SKM-1 treated with dmso at 0.1 percent for 144 hours (cell line): ENCODE data around the gene TDRD12.
"Not testable (repeated sequence)": the region's sequence is repeated elsewhere in the genome, so short reads cannot be mapped to it uniquely, and the experiment has no call there.

Experiments
- DNase-seq: peaks from one replicate; lab custom pipeline; 2025; ENCODE audit not compliant: unreplicated experiment; lab: John Stamatoyannopoulos, UW

Gene TDRD12

GRCh38 chr19:32824916-32825608, 105.5 kb downstream of the TDRD12 start:
- no peak for DNase-seq

DNA sequence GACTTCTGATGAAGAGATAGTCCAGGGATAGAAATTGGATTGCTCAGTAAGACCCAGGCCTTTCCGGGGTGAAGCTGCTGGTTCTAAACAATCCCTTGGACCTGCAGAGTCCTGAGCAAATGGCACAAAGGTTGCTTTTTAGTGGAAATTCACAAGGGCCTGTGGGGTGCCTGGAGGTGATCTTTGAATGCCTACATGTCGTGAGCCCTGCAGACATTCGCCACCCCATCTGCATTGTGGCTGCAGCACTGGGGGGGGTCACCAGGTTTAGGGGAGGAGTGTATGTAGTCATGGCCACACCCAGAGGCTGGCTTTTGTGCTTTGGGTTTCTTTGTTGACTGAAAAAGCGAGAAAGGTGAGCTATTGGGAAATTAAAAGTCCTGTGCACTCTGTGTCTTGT, 108.6 kb downstream of the TDRD12 start:
- no peak for DNase-seq

GRCh38 chr19:32828643-32829344, 109.2 kb downstream of the TDRD12 start:
- no peak for DNase-seq

DNA sequence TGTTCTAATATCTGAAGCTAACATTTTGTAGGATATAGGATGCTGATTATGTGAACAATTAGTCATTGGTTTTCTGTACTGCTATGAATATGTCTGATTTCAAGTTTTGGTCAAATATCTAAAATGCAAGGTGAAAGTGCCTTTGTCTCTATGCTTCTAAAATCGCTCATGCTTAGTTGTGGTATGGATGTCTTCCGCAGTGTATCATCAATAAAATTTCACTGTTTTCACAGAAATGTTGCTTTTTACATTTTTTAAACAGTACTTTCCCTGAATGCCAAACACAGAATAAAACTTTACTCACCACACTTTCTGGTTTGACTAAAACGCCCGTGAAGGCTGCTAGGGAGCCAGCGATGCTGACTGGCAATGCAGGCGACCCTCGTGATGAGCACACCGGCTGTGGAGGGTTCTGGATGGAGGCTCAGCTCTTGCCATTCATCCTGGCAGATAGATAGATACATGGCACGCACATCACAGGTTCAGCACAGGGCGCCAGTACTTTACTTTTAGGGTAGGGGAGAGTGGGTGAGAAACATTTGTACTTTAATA, 109.9 kb downstream of the TDRD12 start:
- DNase-seq = no peak

DNA sequence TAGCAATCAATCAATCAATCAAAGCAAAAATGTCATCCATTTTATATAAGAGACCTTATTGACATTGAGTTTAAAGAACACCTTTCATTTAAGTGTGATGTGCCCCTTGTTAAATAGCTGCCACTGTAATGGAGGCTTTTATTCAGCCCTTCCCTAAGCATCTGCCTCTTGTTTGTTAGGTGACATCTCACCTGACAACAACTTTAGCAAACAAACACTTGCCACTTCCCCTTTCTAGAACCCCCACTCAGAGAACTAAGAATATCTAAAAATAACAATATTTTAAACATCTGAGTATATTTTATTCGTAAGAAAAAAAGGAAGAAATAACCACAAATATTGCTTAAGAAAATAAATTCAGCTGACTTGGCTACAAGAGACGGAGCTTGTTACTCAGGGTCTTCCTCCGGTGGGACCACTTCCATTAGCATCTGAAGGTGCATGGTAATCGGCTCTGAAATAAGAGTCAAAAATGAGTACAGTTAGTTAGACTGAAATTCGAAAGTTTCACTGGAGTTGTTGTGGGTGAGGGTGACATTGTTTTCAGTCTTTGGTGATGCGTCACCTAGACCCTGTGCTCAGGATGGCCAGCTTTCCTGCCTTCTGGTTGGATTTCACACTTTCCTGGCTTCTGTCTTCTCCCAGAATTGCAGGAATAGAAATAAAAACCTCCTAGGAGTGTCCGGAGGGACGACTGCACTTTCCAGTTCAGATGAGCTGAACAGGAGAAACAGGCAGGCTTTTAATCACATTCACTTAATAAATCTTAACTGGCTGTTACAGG, 110.9 kb downstream of the TDRD12 start:
- DNase-seq = no peak

DNA sequence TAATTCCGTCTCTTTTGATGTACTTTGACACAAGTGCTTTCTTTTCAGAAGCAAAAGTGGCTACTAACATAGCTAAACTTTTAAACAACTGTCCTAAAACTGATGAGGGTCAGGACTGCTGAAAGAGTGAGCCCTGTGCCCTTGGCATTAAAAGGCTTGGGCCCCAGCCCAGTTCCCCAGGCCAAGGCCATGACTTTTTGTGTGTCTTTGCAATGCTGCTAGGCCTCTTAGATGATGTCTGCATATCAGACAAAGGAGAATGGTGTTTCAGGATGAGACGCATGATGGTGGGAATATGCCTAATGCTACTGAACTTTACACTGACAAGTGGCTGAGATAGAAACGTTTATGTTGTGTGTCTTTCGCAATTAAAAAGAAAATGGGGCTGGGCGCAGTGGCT, 112.0 kb downstream of the TDRD12 start:
- DNase-seq = no peak

DNA sequence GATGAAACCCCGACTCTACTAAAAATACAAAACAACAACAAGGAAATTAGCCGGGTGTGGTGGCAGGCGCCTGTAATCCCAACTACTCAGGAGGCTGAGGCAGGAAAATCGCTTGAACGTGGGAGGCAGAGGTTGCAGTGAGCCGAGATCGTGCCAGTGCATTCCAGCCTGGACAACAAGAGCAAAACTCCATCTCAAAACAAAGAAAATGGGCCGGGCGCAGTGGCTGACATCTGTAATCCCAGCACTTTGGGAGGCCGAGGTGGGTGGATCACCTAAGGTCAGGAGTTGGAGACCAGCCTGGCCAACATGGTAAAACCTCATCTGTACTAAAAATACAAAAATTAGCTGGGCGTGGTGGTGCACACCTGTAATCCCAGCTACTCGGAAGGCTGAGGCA, 112.5 kb downstream of the TDRD12 start:
- not testable (repeated sequence) for DNase-seq

DNA sequence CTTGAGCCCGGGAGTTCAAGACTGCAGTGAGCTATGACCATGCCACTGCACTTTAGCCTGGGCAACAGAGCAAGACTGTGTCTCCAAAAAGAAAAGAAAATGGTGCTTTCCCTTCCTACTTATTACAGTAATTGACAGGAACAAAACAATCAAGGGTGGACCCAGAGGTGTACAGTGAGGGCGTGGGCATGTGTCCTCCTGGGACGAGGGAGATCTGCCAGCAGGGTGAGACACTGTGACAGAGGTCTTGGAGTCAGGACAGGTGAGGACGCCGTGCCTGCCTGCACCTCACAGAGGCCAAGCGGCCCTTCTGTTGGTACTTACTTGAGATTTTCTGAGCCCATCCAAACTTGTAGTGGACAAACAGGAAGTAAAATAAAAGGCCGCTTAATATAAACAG, 113.3 kb downstream of the TDRD12 start:
- DNase-seq = not testable (repeated sequence)

- not testable (repeated sequence) for DNase-seq
Observed at GRCh38 chr19:32833388-32833787, 113.8 kb downstream of the TDRD12 start.

DNA sequence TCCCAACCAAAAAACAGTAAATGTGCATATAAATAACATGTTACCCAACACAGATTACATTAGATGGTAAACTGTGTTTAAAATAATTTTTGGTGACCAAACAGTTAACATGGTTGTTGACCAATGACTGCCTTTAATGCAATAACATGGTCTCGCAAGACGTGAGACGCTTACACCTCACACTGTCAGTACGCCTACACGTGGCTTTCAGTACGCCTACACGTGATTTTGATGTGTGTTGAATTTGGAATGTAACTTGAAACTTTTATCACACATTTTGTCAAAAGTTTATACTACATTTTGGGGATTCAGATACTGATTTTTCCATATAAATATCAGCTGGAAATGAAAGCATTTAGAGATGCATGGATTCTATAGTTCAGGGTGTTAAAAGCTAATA, 118.0 kb downstream of the TDRD12 start:
- no peak for DNase-seq

- DNase-seq = no peak
Observed at GRCh38 chr19:32842061-32842460, 122.5 kb downstream of the TDRD12 start.

DNA sequence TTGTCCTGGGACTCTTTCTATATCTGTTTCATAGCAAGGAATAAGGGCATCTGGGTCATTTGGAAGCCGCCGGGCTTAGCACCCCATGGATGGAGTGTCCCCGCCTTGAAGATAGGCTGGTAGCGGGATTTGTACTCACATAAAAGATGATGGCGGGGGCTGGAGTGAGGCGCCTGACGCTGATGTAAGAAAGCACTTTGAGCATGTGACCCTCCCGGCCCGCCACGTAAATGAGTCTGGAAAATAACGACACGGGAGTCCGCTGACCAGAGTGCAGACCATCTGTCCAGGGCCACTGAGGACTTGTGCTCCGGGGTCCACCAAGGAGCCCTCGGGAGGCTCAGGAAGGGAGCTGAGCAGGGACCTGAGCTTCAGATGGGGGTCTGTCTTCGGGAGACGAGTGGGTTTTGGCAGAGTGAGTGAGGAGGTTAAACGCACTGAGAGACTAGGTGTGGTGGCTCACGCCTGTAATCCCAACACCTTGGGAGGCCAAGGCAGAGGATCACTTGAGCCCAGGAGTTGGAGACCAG, 124.2 kb downstream of the TDRD12 start:
- DNase-seq = no peak

- DNase-seq = not testable (repeated sequence)
Observed at GRCh38 chr19:32848035-32848434, 128.5 kb downstream of the TDRD12 start.

- no peak for DNase-seq
Observed at GRCh38 chr19:32852216-32852615, 132.6 kb downstream of the TDRD12 start.

DNA sequence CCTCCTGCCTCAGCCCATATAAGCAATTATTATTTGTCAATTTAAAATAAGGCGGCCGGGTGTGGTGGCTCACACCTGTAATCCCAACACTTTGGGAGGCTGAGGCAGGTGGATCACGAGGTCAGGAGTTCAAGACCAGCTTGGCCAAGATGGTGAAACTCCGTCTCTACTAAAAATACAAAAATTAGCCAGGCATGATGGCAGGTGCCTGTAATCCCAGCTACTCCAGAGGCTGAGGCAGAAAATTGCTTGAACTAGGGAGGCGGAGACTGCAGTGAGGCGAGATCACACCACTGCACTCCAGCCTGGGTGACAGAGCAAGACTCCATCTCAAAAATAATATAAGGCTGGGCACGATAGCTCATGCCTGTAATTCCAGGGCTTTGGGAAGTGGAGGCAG, 137.3 kb downstream of the TDRD12 start:
- DNase-seq = not testable (repeated sequence)

- DNase-seq = no peak
Observed at GRCh38 chr19:32857584-32857983, 138.0 kb downstream of the TDRD12 start.

DNA sequence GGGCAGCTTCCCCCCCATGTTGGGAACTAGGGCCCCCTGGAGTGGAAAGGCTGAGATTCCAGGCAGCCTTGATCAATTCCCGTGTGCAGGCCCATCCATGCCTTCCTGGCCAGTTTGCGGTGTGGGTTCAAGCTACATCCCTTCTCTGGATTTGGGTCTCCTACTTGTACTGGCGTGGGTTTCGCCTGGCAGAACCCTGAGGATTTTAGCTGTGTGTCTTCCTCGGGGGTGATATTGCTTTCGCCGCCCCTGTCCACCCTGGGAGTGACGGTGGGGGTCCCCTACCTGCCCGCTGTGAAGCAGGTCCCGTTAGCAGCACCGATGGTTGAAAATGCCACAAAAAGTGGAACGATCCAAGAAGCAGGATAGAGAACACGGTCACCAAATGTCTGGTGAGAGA, 138.6 kb downstream of the TDRD12 start:
- DNase-seq = no peak

DNA sequence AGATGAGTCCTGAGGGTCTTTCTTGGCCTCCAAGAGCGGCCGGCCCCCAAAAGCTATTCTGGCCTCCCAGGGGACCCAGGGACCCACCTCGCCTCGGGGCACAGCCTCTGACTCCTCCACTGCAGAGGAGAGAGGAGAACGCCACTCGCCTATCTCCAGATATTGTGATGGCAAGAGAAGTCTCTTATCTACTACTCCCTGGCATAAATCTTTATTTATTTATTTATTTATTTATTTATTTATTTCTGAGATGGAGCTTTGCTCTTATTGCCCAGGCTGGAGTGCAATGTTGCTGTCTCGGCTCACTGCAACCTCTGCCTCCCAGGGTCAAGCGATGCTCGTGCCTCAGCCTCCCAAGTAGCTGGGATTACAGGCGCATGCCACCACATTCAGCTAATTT, 139.0 kb downstream of the TDRD12 start:
- DNase-seq = no peak

DNA sequence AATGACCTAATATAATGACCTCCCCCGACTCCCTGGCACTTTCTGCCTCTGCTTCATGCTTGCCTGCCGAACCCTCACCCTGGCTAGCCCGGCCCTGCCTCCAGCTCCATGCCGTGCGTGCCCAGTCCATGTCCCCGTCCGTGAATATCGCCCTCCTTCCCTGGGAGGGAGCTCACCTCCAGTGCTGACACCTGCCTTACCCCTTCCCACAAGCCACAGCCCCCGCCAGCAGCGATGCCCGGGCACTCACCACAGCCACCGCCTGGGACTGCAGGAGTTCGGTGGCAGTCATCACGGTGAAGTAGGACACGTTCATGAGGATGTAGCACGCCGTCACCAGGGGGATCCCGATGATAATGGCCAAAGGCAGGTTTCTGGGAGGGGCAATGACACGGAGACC, 140.0 kb downstream of the TDRD12 start:
- DNase-seq = no peak

DNA sequence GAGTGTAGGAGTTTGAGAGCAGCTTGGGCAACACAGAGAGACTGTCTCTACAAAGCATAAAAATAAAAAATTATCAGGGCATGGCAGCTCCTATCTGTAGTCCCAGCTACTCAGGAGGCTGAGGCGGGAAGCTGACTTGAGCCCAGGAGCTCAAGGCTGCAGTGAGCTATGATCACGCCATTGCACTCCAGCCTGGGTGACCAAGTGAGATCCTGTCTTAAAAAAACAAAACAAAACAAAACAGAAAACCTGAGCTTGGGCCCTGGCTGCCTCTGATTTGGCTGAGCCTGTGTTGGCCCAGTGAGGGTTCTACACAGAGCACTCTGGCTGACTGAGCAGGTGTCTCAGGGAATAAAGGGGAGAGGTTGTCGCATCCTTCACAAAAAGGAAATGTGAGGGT, 142.0 kb downstream of the TDRD12 start:
- DNase-seq = no peak

DNA sequence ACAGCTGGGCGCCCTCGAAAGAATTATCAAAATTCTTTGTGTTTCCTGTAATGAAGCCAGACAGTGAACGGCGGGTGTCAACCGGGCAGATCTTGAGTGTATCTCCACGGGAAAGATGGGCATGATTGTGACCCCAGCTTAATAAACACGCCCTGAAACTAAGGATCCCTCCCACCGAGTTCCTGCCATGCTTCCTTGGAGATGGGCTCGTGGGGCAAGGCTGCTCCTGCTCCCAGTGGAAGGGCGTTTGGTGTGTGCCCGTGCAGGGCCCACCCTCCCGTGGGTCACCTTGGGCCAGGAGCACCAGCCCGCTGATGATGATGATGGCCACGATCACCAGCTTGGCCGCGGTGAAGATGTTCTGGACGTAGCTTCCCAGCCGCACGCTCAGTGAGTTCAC, 142.6 kb downstream of the TDRD12 start:
- no peak for DNase-seq
